Sigmoid colon (tissue), 4 donors: ENCODE measurements around the gene TMCC3.

Experiments
- EP300 ChIP-seq, 4 donors: sonication (generic); formaldehyde crosslinking; IDR thresholded peaks; one replicate each; pipeline ENCODE4 v1.6.1; 2017; ENCODE audit warnings: antibody characterized with exemption in 4 of 4
- POLR2A ChIP-seq, 2 donors: fragments of 450-650 bp; IDR thresholded peaks; one replicate each; pipeline ENCODE4 v1.6.1; 2016; ENCODE audit warnings: antibody characterized with exemption in 2 of 2, mild to moderate bottlenecking in 2 of 2, moderate library complexity in 2 of 2
- POLR2AphosphoS5 ChIP-seq, 4 donors: sonication (generic); formaldehyde crosslinking; IDR thresholded peaks; one replicate each; pipeline ENCODE4 v1.6.1; 2017; ENCODE audit warnings: antibody characterized with exemption in 4 of 4
- TF ChIP-seq, protein P1 (sequence below), 4 experiments: fragments of 450-650 bp in 3 of 4; fragments of 200-600 bp in 1 of 4; IDR thresholded peaks; one replicate each; pipeline ENCODE4 v1.5.1; 2016 to 2019; ENCODE audit warnings: antibody characterized with exemption in 4 of 4, mild to moderate bottlenecking in 3 of 4, moderate library complexity in 2 of 4

DNA sequence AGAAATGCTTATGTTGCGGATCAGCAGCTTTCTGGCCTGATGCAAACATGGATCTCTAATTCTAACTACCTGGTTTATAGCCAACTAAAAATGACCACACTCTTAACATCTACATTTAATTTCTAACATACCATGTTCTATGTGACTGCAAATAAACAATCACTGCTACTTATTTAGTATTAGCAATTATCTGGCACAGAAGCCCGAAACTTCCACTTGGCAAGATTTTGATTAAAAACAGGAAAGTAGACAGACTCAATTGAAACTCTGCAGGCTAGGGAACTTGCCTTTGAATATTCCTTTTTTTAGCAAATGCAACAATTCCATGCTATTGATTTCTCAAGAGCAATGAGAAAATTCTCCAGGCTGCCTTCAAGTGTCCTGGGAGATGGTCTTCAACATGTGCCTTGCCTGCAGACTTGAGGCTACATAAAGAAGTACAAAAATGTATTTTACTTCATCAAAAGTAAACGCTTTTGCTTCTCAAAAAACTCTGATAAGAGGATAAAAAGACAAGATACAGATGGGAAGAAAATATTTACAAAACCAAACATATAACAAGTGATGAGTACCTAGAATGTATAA lies 9.1 kb upstream of the TMCC3 start:
- TF ChIP-seq, protein P1, sequence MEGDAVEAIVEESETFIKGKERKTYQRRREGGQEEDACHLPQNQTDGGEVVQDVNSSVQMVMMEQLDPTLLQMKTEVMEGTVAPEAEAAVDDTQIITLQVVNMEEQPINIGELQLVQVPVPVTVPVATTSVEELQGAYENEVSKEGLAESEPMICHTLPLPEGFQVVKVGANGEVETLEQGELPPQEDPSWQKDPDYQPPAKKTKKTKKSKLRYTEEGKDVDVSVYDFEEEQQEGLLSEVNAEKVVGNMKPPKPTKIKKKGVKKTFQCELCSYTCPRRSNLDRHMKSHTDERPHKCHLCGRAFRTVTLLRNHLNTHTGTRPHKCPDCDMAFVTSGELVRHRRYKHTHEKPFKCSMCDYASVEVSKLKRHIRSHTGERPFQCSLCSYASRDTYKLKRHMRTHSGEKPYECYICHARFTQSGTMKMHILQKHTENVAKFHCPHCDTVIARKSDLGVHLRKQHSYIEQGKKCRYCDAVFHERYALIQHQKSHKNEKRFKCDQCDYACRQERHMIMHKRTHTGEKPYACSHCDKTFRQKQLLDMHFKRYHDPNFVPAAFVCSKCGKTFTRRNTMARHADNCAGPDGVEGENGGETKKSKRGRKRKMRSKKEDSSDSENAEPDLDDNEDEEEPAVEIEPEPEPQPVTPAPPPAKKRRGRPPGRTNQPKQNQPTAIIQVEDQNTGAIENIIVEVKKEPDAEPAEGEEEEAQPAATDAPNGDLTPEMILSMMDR (IDR thresholded peaks at IDR 0.05): no peak
- TF ChIP-seq POLR2A (IDR thresholded peaks at IDR 0.05) (no peak), EP300 (IDR thresholded peaks at IDR 0.05) (no peak), POLR2AphosphoS5 (IDR thresholded peaks at IDR 0.05) (no peak)
